Suppressor macrophage treated with lipopolysaccharide for 4 hours (primary cell): Measurements from ENCODE around the gene BMPR2.
"Not testable (repeated sequence)": the region's sequence is repeated elsewhere in the genome, so short reads cannot be mapped to it uniquely, and the experiment has no call there.

ENCODE experiments used
- DNase-seq: peaks from one replicate; pipeline ENCODE4 v3.0.0-alpha.2; 2020

The BMPR2 gene

GRCh38 chr2:202455114-202455513 lies 79.0 kb downstream of the BMPR2 start:
- DNase-seq, result no peak

- DNase-seq, result no peak
Measured at GRCh38 chr2:202460119-202460518, 84.0 kb downstream of the BMPR2 start.

GRCh38 chr2:202479090-202479489 lies 103.0 kb downstream of the BMPR2 start:
- DNase-seq, result no peak

GRCh38 chr2:202479610-202480009 lies 103.5 kb downstream of the BMPR2 start:
- peak; percentile 53 for DNase-seq

GRCh38 chr2:202486351-202486750 lies 110.2 kb downstream of the BMPR2 start:
- DNase-seq, result no peak

- DNase-seq, result no peak
Measured at GRCh38 chr2:202488671-202489070, 112.5 kb downstream of the BMPR2 start.

GRCh38 chr2:202490479-202490878 lies 114.4 kb downstream of the BMPR2 start:
- no peak for DNase-seq

- no peak for DNase-seq
Measured at GRCh38 chr2:202491514-202491913, 115.4 kb downstream of the BMPR2 start.

- no peak for DNase-seq
Measured at GRCh38 chr2:202494300-202495229, 118.4 kb downstream of the BMPR2 start.

- no peak for DNase-seq
Measured at GRCh38 chr2:202495230-202495604, 119.1 kb downstream of the BMPR2 start.

GRCh38 chr2:202496835-202497472 lies 120.8 kb downstream of the BMPR2 start:
- not testable (repeated sequence) for DNase-seq

- not testable (repeated sequence) for DNase-seq
Measured at GRCh38 chr2:202497473-202497866, 121.3 kb downstream of the BMPR2 start.

- not testable (repeated sequence) for DNase-seq
Measured at GRCh38 chr2:202499841-202500240, 123.7 kb downstream of the BMPR2 start.

GRCh38 chr2:202503276-202503675 lies 127.1 kb downstream of the BMPR2 start:
- not testable (repeated sequence) for DNase-seq

GRCh38 chr2:202508686-202509085 lies 132.6 kb downstream of the BMPR2 start:
- no peak for DNase-seq

GRCh38 chr2:202510911-202511310 lies 134.8 kb downstream of the BMPR2 start:
- no peak for DNase-seq

GRCh38 chr2:202512176-202512575 lies 136.0 kb downstream of the BMPR2 start:
- no peak for DNase-seq

GRCh38 chr2:202514732-202515131 lies 138.6 kb downstream of the BMPR2 start:
- no peak for DNase-seq

- DNase-seq, result no peak
Measured at GRCh38 chr2:202519453-202519852, 143.3 kb downstream of the BMPR2 start.

- DNase-seq, result no peak
Measured at GRCh38 chr2:202521470-202521869, 145.3 kb downstream of the BMPR2 start.

GRCh38 chr2:202529389-202529788 lies 153.3 kb downstream of the BMPR2 start:
- DNase-seq, result peak; percentile 7

GRCh38 chr2:202530038-202530437 lies 153.9 kb downstream of the BMPR2 start:
- DNase-seq, result no peak

GRCh38 chr2:202535290-202535689 lies 159.2 kb downstream of the BMPR2 start:
- DNase-seq, result not testable (repeated sequence)

GRCh38 chr2:202541137-202541536 lies 165.0 kb downstream of the BMPR2 start:
- DNase-seq, result no peak
